Measurements from ENCODE around the gene CELF2.

CELF2 gene

DNA sequence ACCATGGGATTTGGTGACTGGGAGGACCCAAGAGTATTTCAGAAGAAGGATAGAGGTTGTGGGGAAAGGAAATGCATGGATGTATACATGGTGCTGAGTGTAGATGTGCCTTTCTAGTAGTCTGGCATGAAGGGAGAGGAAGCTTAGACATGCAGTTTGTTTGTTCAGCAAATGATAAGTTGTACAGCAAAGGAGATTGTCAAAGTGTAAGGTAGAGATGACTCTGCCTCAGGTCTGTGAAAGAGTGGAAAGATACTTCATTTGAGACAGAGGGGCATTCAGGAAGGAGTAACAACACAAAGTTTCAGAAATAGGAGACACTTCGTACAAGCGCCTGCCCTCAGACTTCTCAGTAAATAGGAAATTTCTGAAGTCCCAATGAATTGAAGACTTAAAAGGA lies 152.3 kb downstream of the CELF2 start:
- TF ChIP-seq, protein P1, sequence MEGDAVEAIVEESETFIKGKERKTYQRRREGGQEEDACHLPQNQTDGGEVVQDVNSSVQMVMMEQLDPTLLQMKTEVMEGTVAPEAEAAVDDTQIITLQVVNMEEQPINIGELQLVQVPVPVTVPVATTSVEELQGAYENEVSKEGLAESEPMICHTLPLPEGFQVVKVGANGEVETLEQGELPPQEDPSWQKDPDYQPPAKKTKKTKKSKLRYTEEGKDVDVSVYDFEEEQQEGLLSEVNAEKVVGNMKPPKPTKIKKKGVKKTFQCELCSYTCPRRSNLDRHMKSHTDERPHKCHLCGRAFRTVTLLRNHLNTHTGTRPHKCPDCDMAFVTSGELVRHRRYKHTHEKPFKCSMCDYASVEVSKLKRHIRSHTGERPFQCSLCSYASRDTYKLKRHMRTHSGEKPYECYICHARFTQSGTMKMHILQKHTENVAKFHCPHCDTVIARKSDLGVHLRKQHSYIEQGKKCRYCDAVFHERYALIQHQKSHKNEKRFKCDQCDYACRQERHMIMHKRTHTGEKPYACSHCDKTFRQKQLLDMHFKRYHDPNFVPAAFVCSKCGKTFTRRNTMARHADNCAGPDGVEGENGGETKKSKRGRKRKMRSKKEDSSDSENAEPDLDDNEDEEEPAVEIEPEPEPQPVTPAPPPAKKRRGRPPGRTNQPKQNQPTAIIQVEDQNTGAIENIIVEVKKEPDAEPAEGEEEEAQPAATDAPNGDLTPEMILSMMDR (conservative IDR thresholded peaks at IDR 0.05; ENCODE audit: control insufficient read depth, insufficient read depth, low read depth, low read length): no peak
- no peak overlapping the region for H3K4me3 ChIP-seq (ENCODE audit: control insufficient read depth, low read depth, low read length)
- no peak for DNase-seq (ENCODE audit: low read depth)

GRCh38 chr10:11170574-11170973 lies 152.9 kb downstream of the CELF2 start:
- TF ChIP-seq, protein P1 (conservative IDR thresholded peaks at IDR 0.05; ENCODE audit: control insufficient read depth, insufficient read depth, low read depth, low read length): no peak
- no peak overlapping the region for H3K4me3 ChIP-seq (ENCODE audit: control insufficient read depth, low read depth, low read length)
- no peak for DNase-seq (ENCODE audit: low read depth)

GRCh38 chr10:11170993-11171851 lies 153.6 kb downstream of the CELF2 start:
- DNase-seq (ENCODE audit: low read depth): no peak
- no peak overlapping the region for H3K4me3 ChIP-seq (ENCODE audit: control insufficient read depth, low read depth, low read length)
- TF ChIP-seq, protein P1 (conservative IDR thresholded peaks at IDR 0.05; ENCODE audit: control insufficient read depth, insufficient read depth, low read depth, low read length): no peak

DNA sequence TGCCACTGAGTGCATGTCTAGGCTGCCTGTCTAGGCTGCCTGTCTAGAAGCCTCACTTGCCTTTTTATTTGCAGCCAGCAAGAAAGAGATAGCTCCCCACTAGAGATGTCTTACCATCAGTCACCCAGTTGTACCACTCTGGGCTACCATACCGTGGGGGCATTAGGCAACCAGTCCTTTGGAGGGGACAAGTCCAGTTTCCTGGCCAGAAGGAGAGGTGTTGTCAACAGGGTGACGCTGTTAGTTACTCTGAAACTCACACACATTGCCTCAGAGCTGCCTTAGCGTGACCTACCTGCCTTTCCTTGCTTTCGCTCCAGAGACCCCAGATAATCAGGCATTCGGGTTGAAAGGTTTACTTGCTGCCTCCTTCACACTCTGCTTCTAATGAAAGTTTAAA lies 155.4 kb downstream of the CELF2 start:
- TF ChIP-seq, protein P1 (conservative IDR thresholded peaks at IDR 0.05; ENCODE audit: control insufficient read depth, insufficient read depth, low read depth, low read length): no peak
- H3K4me3 ChIP-seq (ENCODE audit: control insufficient read depth, low read depth, low read length): no peak overlapping the region
- no peak for DNase-seq (ENCODE audit: low read depth)

DNA sequence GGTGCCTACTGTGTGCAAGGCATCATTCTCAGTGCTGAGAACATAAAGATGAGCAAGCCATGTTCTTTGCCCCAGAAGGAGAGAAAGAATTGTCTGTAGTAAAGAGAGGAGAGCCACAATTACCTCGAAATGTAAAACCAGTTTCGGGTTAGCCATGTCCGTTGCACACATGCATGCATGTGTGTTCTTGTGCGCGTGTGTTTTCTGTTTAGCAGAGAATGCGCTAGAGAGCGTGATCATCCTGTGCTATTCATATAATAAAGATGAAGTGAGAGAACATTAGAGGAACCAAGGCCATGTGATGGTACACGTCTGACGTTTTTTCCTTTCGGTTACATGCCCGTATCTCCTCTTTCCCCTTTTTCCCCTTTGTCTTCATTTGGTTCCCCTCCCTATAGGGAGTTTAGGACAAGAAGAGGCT lies 158.2 kb downstream of the CELF2 start:
- no peak overlapping the region for H3K4me3 ChIP-seq (ENCODE audit: control insufficient read depth, low read depth, low read length)
- TF ChIP-seq, protein P1 (conservative IDR thresholded peaks at IDR 0.05; ENCODE audit: control insufficient read depth, insufficient read depth, low read depth, low read length): no peak
- no peak for DNase-seq (ENCODE audit: low read depth)

DNA sequence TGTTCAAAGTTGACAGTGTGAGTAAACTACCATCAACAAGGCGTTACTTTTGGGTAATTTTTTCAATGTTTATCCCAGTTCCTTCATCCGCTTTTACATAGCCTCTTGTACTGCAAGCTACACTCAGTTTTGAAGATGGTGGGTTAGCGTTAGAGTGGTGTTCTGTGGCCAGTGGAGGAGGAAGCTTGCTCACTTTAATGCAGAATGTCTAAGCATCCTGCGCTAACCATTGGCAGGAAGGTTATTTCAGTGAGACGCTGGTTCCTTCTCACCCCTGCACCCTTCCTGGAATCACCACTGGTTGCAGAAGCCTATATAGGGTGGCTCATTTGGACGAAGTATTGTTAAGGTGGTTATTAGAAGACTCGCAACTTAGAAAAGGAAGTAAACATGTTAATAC lies 159.1 kb downstream of the CELF2 start:
- no peak for DNase-seq (ENCODE audit: low read depth)
- TF ChIP-seq, protein P1 (conservative IDR thresholded peaks at IDR 0.05; ENCODE audit: control insufficient read depth, insufficient read depth, low read depth, low read length): no peak

More for the DNA sequence above, 159.1 kb downstream of the CELF2 start:
- no peak overlapping the region for H3K4me3 ChIP-seq (ENCODE audit: control insufficient read depth, low read depth, low read length)

All from fibroblast of mammary gland (primary cell).